LNCaP clone FGC (cell line): ENCODE data around the gene MAGI1.

ENCODE experiments used
- DNase-seq: peaks from one replicate; pipeline ENCODE4 v3.0.0-alpha.2; 2011; ENCODE audit warnings: low read depth
- H3K4me3 ChIP-seq: 2 replicates; pipeline ENCODE4 v1.5.1; 2011; ENCODE audit warnings: mild to moderate bottlenecking, low read depth, low read length, control low read depth
- TF ChIP-seq, protein P1 (sequence below): IDR thresholded peaks from 2 replicates; pipeline ENCODE4 v1.5.1; 2012; ENCODE audit warnings: mild to moderate bottlenecking; ENCODE audit not compliant: control insufficient read depth, insufficient read depth; ENCODE audit errors: extremely low read depth

The MAGI1 gene

DNA sequence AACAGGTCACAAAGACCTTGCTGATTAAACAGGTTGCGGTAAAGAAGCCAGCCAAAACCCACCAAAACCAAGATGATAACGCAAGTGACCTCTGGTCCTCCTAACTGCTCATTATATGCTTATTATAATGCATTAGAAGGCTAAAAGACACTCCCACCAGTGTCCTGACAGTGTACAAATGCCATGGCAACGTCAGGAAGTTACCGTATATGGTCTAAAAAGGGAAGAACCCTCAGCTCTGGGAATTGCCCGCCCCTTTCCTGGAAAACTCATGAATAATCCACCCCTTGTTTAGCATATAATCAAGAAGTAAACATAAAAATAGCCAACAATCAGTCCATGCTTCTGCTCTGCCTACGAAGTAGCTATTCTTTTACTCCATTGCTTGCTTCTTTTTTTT is 108.1 kb downstream of the MAGI1 start:
- DNase-seq: no peak
- TF ChIP-seq, protein P1, sequence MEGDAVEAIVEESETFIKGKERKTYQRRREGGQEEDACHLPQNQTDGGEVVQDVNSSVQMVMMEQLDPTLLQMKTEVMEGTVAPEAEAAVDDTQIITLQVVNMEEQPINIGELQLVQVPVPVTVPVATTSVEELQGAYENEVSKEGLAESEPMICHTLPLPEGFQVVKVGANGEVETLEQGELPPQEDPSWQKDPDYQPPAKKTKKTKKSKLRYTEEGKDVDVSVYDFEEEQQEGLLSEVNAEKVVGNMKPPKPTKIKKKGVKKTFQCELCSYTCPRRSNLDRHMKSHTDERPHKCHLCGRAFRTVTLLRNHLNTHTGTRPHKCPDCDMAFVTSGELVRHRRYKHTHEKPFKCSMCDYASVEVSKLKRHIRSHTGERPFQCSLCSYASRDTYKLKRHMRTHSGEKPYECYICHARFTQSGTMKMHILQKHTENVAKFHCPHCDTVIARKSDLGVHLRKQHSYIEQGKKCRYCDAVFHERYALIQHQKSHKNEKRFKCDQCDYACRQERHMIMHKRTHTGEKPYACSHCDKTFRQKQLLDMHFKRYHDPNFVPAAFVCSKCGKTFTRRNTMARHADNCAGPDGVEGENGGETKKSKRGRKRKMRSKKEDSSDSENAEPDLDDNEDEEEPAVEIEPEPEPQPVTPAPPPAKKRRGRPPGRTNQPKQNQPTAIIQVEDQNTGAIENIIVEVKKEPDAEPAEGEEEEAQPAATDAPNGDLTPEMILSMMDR: no peak
- H3K4me3 ChIP-seq: no peak overlapping the region

DNA sequence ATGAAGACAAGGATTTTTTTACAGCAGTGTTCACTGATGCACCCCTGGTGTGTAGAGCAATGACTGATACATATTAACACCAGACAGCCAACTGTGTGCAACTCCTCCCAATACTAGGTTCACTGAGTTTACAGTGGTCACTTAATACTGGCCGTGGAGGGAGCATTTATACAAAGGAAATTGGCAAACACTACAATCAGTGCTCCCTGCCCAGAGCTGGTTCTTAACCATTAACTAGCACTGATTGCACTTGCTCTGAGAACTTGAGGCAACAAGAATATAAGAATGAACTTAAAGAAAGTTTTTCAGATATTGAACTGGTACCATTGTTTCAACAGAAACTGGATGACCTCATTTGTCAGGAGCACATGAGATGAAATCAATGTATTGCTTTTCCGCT is 110.6 kb downstream of the MAGI1 start:
- no peak overlapping the region for H3K4me3 ChIP-seq
- DNase-seq: no peak
- TF ChIP-seq, protein P1: no peak

DNA sequence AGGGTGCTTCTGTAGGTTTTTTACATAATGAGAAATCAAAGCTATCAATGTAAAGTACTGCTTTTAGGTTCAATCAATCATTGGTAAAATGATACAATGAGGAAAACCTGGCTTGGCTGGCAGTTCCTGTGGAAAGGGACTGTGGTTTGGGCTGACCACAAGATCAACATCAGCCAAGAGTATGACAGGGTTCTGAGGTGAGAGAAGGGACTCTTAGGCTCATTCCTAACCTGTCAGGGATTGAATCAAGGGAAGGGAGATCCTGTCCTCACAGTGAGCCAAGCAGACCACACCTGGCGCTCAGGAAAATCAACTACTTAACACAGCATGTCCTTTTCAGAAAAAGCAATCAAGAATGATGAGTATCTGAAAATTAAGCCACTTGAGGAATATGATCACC is 111.1 kb downstream of the MAGI1 start:
- no peak for DNase-seq
- H3K4me3 ChIP-seq: no peak overlapping the region
- TF ChIP-seq, protein P1: no peak

DNA sequence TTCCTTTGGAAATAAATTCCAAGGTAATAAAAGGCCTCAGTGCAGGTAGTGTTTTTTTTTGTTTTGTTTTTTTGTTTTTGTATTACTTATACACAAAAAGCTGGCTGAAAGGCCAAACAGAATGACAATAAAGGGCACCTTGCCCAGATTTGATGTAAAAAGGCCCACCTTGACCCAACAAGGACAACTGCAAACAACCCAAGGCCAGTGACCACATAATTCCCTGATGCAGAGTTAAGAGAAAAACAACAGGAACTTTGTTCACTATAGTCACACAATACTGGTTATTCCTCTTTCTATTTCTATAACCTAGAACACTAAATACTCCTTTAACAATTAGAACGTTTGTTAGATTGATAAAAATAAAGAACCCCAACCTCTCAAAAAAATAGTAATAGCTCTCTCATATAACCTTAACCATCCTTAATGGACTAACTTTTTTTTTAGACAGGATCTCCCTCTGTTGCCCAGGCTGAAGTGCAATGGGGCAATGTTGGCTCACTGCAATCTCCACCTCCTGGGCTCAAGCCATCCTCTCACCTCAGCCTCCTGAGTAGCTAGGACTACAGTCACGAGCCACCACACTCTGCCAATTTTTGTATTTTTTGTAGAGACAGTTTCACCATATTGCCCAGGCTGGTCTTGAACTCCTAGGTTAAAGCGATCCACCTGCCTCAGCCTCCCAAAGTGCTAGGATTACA is 113.3 kb downstream of the MAGI1 start:
- TF ChIP-seq, protein P1: no peak
- no peak overlapping the region for H3K4me3 ChIP-seq
- no peak for DNase-seq

DNA sequence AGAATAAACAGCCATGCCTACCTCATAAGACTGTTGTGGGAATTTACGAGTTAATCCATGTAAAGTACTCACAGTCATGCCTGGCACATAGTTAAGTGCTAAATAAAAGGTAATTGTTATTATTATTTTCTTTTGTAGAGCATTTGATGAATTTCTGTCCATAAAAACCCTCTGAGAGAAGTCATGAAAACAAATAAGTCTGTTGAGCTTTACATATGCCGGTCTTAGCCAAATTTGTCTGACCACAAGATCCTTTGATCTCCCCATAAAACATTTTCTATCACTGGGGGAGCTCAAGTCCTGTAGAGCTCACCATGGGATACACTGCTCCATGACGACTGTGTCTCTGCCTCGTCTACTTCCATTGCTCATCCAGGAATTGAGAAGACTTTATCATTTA is 114.0 kb downstream of the MAGI1 start:
- TF ChIP-seq, protein P1: no peak
- H3K4me3 ChIP-seq: no peak overlapping the region
- no peak for DNase-seq

DNA sequence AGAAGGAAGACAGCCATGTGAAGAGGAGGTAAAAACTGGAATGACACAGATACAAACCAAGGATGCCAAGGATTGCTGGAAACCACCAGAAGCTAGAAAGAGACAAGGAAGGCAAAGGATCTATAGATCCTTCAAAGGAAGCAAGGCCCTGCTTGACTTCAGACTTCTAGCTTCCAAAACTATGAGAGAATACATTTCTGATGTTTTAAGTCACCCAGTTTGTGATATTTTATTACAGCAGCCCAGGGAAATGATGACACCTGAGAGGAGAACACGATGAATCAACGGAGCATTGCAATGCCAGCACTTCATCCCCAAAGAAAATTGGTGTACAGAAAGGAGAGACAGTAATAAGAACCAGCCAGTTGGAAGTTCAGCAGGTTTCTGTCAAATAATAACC is 116.3 kb downstream of the MAGI1 start:
- no peak overlapping the region for H3K4me3 ChIP-seq
- no peak for DNase-seq
- TF ChIP-seq, protein P1: no peak

DNA sequence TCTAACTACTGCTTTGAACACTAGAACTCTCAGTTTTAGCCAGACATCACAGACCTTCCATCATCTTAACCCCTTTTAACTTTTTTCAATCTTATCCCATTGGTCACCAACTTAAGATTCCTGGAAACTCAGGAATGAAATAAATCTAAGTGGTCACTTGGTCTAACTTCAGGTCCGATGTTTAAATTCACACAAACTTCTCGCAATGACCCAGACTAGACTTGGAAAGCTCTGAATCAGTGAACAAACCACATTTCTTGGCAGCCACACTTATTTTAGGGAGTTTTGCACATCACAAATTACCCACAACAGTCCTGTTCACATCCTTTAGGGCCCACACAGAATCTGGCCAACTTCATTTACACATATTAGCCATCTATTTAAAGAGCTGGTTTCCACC is 118.9 kb downstream of the MAGI1 start:
- DNase-seq: no peak
- TF ChIP-seq, protein P1: no peak
- H3K4me3 ChIP-seq: no peak overlapping the region
